Activated CD4-positive, alpha-beta T cell treated with anti-CD3 and anti-CD28 coated beads, Interleukin-2, amount 50 U/mL, for 16 hours (primary cell): ENCODE data around the gene ARHGAP26.

Experiments used
- DNase-seq: peaks from one replicate; pipeline ENCODE4 v3.0.0-alpha.2; 2020

Gene ARHGAP26

GRCh38 chr5:143155455-143155854 is 385.3 kb downstream of the ARHGAP26 start:
- DNase-seq, result no peak

- DNase-seq, result no peak
These were observed 385.9 kb downstream of the ARHGAP26 start for GRCh38 chr5:143156086-143156485.

- no peak for DNase-seq
These were observed 386.4 kb downstream of the ARHGAP26 start for GRCh38 chr5:143156572-143156971.

DNA sequence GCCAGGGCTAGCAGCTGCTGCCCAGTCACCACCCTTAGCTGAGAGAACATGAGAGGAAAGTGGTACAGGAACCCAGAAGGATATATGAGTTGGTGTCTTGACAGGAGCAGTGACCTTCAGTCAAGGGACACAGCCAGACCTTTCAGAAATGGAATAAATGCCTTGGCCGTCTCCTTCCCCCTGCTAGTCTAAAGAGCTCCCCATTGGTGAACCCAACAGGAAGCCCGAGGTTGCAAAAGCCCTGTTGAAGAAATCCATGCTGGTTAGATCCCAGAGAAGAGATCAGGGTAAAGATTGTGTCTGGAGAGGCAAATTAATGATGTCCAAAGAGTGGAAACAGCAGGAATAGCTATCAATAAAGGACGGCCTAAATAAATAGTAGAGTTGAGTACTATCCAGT is 388.9 kb downstream of the ARHGAP26 start:
- DNase-seq, result no peak

DNA sequence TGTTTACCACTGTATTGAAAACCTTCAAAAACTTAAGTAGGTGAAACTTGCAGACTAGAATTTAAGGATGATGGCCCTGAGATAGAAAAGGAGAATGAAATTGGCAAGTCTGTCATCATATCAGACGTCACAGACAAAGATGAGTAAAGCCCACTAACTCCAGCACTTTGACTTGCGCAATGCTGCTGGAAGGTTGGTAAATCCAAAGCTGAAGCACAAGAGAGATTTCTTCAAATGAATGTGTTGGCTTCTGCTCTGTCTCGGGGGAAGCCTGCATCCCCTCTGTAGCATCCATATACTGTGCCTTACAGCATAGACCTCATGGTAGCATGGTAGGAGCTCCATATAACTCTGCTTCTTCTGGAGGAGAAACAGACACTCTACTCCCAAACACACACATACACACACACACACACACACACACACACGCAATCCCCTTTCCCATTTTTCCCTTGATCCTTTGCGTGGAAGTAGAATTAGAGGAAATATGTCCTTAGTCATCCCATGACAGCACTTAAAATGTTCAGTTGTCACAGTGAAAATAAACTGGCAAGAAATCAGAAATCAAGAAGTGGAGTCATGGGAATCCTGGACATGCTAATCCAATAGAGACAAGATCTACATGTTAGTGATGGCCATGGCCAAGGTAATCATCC is 391.8 kb downstream of the ARHGAP26 start:
- DNase-seq, result no peak

- DNase-seq, result no peak
These were observed 392.6 kb downstream of the ARHGAP26 start for GRCh38 chr5:143162810-143163209.

DNA sequence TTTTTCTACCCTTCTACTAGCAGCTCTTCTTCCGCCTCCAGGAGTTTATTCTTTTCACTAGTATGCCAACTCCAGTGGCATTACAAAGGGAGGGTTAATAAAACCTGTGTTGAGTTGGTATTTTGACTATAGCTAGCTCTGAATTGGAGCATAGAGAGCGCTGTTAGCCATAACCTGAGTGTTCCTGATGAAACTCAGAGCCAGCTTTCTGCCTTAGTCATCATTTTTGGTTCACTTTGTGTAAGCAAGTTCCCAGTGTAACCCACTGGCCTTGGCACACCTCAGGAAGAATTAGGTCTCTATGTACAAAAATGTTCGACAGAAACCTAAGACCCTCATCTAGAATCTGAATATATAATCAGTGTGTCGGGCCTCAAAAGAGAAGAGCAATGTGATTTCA is 394.4 kb downstream of the ARHGAP26 start:
- no peak for DNase-seq

- no peak for DNase-seq
These were observed 395.1 kb downstream of the ARHGAP26 start for GRCh38 chr5:143165049-143165880.

GRCh38 chr5:143166090-143166489 is 395.9 kb downstream of the ARHGAP26 start:
- DNase-seq, result no peak

DNA sequence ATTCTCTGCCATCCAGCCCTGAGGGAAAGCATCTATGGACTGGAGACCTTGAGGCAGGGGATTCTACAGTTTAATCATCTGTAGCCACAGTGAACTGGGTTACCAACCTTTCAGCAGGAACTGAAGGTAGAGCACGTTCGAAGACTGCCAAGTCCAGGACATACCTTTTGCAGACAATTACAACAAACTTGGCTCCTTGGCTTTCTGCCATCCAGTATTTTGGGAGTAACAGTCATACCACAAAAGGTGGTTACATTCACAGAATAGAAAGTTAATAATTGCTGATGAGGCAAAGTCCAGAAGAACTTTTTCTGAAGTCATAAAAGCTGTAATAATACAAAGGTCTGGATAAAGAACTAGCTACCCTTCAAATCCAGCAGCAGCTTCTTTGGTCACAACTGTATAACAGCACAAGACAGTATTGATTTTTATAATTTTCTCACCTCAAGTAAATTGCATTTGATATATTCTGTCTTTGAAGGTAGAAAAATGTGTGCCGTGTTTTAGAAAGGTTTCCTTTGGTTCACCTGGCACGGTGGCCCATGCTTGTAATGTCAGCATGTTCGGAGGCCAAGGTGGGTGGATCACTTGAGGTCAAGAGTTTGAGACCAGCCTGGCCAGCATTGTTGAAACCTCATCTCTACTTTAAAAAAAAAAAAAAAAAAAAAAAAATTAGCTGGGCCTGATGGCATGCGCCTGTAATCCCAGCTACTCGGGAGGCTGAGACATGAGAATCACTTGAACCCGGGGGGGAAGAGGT is 396.7 kb downstream of the ARHGAP26 start:
- DNase-seq, result no peak

DNA sequence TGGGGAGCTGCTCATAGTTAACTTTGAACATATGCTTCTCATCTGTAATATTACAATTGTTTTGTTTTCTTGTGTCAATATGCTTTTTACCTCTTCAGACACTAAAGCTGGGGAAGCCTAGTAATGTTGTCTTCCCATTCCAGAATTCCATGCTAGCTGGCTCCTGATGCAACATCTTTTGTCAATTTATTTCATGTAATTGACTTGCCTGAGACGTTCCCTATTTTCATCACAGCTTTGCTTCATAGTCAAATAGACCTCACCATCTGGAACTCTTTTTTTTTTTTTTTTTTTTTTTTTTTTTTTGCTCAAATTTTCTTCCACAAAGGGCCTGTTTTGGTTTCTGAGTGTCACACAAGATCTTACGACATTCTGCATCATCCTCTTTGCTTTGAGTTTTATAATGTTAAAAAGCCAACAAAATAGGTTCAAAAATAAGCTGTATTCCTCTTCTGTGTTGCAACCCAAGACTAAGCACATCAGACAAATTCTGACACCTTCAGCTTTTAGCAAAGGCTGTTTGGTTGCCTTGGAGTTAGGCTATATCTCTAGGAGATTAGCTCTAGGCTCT is 398.1 kb downstream of the ARHGAP26 start:
- no peak for DNase-seq

DNA sequence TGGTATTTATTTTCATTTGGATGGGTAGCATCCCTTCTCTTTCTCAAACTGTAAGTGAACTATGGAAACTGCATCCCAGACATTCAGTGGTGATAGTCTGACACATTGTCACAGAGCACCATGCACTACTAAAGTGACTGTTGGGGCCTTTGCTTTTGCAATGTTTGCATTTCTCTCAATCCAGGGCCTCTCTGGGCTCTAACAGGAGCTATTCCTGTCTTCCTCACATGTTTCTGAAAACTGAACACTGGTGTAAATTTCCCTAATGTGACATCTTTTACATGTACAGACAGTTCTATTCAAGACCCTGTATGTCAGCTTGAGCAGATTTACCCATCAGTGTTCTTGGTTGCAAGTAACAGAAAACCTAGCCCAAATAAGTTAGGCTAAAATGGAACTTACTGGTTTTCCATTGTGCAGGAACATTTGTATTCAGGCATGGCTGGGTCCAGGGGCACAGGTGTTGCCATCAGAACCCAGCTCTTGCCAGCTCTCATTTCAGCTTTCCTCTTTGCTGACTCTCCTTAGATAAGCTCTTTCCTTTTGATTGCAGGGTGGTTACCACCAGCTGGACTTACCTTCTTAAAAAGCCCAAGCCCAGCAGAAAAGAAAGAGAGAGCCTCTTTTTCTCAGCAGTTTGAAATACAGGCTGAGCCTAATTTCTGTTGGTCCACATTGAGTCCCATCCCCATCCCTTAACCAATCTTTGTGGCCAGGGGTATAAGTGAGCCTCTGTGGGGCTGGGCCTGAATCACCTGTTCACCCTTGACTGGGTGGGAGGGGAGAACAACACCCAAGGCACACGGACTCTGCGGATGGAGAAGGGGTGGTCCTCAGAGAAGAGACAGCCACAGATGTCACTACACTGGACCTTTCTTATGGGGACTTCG is 399.0 kb downstream of the ARHGAP26 start:
- no peak for DNase-seq

DNA sequence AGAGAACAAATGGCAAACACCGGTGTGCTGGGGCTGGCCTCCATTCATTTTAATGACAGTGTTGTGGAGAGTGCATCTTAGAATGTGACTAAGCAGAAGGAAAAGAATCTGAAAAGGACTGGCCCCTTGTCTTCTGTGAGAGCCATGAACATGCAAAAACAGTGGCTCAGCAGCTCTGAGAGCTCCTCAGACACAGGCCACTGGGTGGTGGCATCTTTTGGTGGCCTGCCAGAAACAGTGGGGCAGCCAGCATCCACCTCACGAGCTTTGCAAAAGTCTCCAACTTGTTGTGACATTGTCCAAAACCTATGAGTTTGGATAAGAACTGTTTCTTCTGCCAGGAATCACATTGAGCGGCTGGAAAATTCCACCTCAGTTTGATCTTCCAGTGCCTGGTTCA is 399.9 kb downstream of the ARHGAP26 start:
- no peak for DNase-seq

DNA sequence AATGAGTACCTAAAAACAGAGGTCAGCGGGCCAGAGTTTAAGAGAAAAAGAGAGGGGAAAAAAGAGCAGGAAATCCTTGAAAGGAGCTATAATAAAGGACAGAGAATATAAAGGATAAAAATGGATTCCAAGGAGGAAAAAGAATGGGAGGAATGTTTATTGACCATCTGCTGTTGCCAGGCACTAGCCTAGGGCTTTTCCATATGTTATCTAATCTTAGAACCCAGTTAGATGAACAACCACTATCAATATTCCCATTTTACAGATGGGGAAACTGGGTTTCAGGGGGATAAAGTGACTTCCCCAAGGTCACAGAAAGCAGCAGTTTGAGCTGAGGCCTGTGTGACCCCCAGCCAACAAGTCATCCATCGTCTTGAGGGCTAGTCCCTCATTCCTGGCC is 400.8 kb downstream of the ARHGAP26 start:
- no peak for DNase-seq

GRCh38 chr5:143172739-143173138 is 402.6 kb downstream of the ARHGAP26 start:
- DNase-seq, result no peak

GRCh38 chr5:143173139-143173889 is 403.1 kb downstream of the ARHGAP26 start:
- no peak for DNase-seq

DNA sequence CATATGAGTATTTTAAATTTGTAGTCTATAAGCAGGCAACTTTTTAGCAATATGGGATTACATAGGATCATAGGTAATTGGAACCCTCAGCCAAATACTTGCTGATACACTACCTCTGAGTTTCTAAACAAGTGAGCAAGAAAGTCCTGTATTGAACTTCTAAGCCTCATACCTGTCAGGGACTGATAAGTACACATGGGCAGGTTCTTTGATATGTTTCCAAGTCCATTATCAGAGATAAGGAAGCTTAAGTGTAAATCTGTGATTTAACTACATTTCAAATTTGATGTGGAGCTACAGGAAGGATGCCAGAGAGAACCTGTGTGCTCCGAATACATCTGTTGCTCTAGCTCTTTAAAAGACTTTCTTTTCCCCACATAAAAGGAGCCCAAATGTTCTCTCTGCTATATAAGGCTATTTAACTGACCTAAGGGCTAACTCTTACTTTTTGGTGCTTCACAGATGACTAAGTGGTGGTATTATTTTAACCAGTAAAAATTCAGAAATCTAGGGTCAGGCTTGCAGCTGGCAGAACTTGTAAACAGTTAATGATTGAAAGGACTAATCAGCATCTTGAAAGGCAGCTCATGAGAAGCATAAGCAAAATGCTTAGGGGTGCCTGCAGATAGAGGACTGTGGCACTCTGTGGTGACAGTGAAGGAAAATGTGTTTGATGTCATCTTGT is 404.7 kb downstream of the ARHGAP26 start:
- no peak for DNase-seq

- DNase-seq, result no peak
These were observed 405.9 kb downstream of the ARHGAP26 start for GRCh38 chr5:143176048-143176447.

DNA sequence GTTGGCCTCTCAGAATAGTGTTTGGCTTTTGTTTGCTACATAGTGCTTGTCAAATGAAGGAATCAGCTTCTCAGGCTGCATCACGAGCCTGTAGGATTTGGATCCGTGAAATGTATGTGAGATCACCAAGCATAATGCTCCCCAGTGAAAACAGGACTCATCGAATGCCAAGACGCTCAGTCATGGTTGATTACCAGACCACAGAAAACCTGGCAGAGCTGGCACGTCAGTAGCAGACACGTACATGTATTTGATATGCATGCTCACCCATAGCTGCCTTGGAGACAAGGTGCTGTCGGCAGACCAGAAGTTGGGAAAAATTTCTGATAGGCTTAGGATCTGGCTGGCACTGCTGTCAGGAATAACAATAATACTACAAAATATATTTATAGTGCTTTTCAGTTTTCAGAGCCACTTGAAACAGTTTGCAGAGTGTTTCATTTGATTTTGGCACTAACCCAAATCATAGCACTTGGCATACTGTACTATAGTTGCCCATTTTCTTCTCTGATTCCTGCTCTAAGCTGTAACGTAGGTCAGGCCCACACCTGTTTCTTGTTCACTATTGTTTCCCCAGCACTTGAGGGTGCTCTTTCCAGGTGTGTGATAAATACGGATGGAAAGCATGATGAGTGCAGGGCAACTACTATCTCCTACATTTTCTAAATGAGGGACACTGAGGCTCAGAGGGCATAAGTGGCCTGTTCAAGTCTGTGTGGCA is 407.2 kb downstream of the ARHGAP26 start:
- DNase-seq, result no peak

GRCh38 chr5:143179126-143179740 is 409.1 kb downstream of the ARHGAP26 start:
- no peak for DNase-seq
